WTC11 (cell line): Measurements from ENCODE around the gene PGA3. TPM values are rescaled to one million over a fixed set of nuclear protein-coding genes. Genes with fewer than 3 reads are reported as not detected.

Experiments
- ATF2 ChIP-seq: sonication (generic); formaldehyde crosslinking; IDR thresholded peaks from 2 replicates; pipeline ENCODE4 v1.8.1; 2022; ENCODE audit warnings: low read depth, missing genetic modification reagents, borderline replicate concordance
- ATF6 ChIP-seq: sonication (generic); formaldehyde crosslinking; IDR thresholded peaks from 2 replicates; pipeline ENCODE4 v1.8.1; 2023; ENCODE audit warnings: mild to moderate bottlenecking, missing genetic modification reagents
- CDX4 ChIP-seq: fragments of 250-450 bp; sonication (Bioruptor Pico); IDR thresholded peaks from 2 replicates; pipeline ENCODE4 v1.9.0; 2021; ENCODE audit warnings: moderate library complexity, mild to moderate bottlenecking, inconsistent platforms, borderline replicate concordance
- ERG ChIP-seq: fragments of 250-450 bp; sonication (Bioruptor Pico); IDR thresholded peaks from 2 replicates; pipeline ENCODE4 v1.8.0; 2021; ENCODE audit warnings: mild to moderate bottlenecking
- ESRRA ChIP-seq: sonication (generic); formaldehyde crosslinking; IDR thresholded peaks from 2 replicates; pipeline ENCODE4 v1.8.1; 2022; ENCODE audit warnings: mild to moderate bottlenecking, missing genetic modification reagents, borderline replicate concordance
- FOXP4 ChIP-seq: sonication (generic); formaldehyde crosslinking; IDR thresholded peaks from 2 replicates; pipeline ENCODE4 v1.8.0; 2022; ENCODE audit warnings: mild to moderate bottlenecking, missing genetic modification reagents
- MXD4 ChIP-seq: fragments of 250-450 bp; sonication (Bioruptor Pico); IDR thresholded peaks from 2 replicates; pipeline ENCODE4 v1.8.0; 2021; ENCODE audit warnings: mild to moderate bottlenecking, moderate library complexity, borderline replicate concordance
- NR3C1 ChIP-seq: sonication (generic); formaldehyde crosslinking; conservative IDR thresholded peaks from 2 replicates; pipeline ENCODE4 v1.8.1; 2023; ENCODE audit warnings: low read depth, mild to moderate bottlenecking, missing genetic modification reagents
- SMAD4 ChIP-seq: sonication (generic); formaldehyde crosslinking; IDR thresholded peaks from 2 replicates; pipeline ENCODE4 v1.8.0; 2022; ENCODE audit warnings: mild to moderate bottlenecking, missing genetic modification reagents
- SP1 ChIP-seq: sonication (generic); formaldehyde crosslinking; conservative IDR thresholded peaks from 2 replicates; pipeline ENCODE4 v1.8.1; 2022; ENCODE audit warnings: missing genetic modification reagents
- STAT6 ChIP-seq: sonication (generic); formaldehyde crosslinking; conservative IDR thresholded peaks from 2 replicates; pipeline ENCODE4 v1.8.1; 2023; ENCODE audit warnings: mild to moderate bottlenecking, low read depth, missing genetic modification reagents, moderate library complexity
- TEAD1 ChIP-seq: sonication (generic); formaldehyde crosslinking; IDR thresholded peaks from 2 replicates; pipeline ENCODE4 v1.8.0; 2022; ENCODE audit warnings: mild to moderate bottlenecking, missing genetic modification reagents
- TEAD4 ChIP-seq: sonication (generic); formaldehyde crosslinking; IDR thresholded peaks from 2 replicates; pipeline ENCODE4 v1.8.0; 2022; ENCODE audit warnings: mild to moderate bottlenecking, missing genetic modification reagents
- USF2 ChIP-seq: sonication (generic); formaldehyde crosslinking; IDR thresholded peaks from 2 replicates; pipeline ENCODE4 v1.8.1; 2023; ENCODE audit warnings: mild to moderate bottlenecking, missing genetic modification reagents, moderate library complexity
- ZBTB43 ChIP-seq: sonication (generic); formaldehyde crosslinking; IDR thresholded peaks from 2 replicates; pipeline ENCODE4 v1.8.1; 2023; ENCODE audit warnings: mild to moderate bottlenecking, missing genetic modification reagents
- total RNA-seq: library from RNA; stranded (reverse); gene quantifications from 3 replicates; pipeline ENCODE4 v1.2.3, GENCODE V29; 2021

PGA3 gene
- total RNA-seq, 1 experiment from 2014 or later, result 0.20 TPM

- peak; percentile 93 for TF ChIP-seq USF2 (CRISPR knock-in tag)
- TF ChIP-seq TEAD1 (CRISPR knock-in tag), result no peak; the same call in 1 of the 2 replicates
- no peak for TF ChIP-seq MXD4 (CRISPR knock-in tag)
- TF ChIP-seq TEAD4 (CRISPR knock-in tag), result no peak
- TF ChIP-seq CDX4 (CRISPR knock-in tag), result no peak
- no peak for TF ChIP-seq STAT6
- TF ChIP-seq FOXP4, result peak; percentile 73; the same call in 1 of the 2 replicates
- no peak for TF ChIP-seq ERG (CRISPR knock-in tag)
- no peak for TF ChIP-seq NR3C1 (CRISPR knock-in tag)
- TF ChIP-seq ATF2 (CRISPR knock-in tag), result no peak
- TF ChIP-seq ESRRA (CRISPR knock-in tag), result no peak; the same call in 1 of the 2 replicates
- no peak for TF ChIP-seq ATF6 (CRISPR knock-in tag)
- no peak for TF ChIP-seq SMAD4
- TF ChIP-seq ZBTB43 (CRISPR knock-in tag), result no peak; the same call in 1 of the 2 replicates
- peak; percentile 91 for TF ChIP-seq SP1 (CRISPR knock-in tag)
Measured at GRCh38 chr11:61161190-61162091, 41.9 kb upstream of the PGA3 start, which contains the start of gene VPS37C (continued).
